Retina (tissue), 1 donor: Measurements from ENCODE around the gene PRKACG.
"Not testable (repeated sequence)": the region's sequence is repeated elsewhere in the genome, so short reads cannot be mapped to it uniquely, and the experiment has no call there.

ENCODE experiments used
- DNase-seq: peaks from one replicate; pipeline ENCODE4 v3.0.0-alpha.2; 2016

Gene PRKACG

GRCh38 chr9:69020301-69021145 is 6.6 kb upstream of the PRKACG start:
- no peak for DNase-seq

GRCh38 chr9:69019808-69020207 is 5.9 kb upstream of the PRKACG start:
- no peak for DNase-seq

- no peak for DNase-seq
Measured at GRCh38 chr9:69018737-69019136, 4.8 kb upstream of the PRKACG start.

- peak; percentile 45 for DNase-seq
Measured at GRCh38 chr9:69016191-69017096, 2.5 kb upstream of the PRKACG start.

- DNase-seq, result no peak
Measured at GRCh38 chr9:69013382-69013727, 558 bp downstream of the PRKACG start.

GRCh38 chr9:69012696-69013381 is 1.1 kb downstream of the PRKACG start:
- DNase-seq, result no peak

- DNase-seq, result no peak
Measured at GRCh38 chr9:69009708-69010107, 4.2 kb downstream of the PRKACG start.

GRCh38 chr9:69004836-69005235 is 9.1 kb downstream of the PRKACG start:
- no peak for DNase-seq

GRCh38 chr9:69003051-69003450 is 10.9 kb downstream of the PRKACG start:
- DNase-seq, result no peak

- DNase-seq, result no peak
Measured at GRCh38 chr9:69001921-69002320, 12.0 kb downstream of the PRKACG start.

- DNase-seq, result peak; percentile 72
Measured at GRCh38 chr9:68999393-69000105, 14.4 kb downstream of the PRKACG start.

GRCh38 chr9:68998812-68999211 is 15.1 kb downstream of the PRKACG start:
- DNase-seq, result peak; percentile 17

GRCh38 chr9:68998385-68998784 is 15.5 kb downstream of the PRKACG start:
- no peak for DNase-seq

GRCh38 chr9:68997666-68998065 is 16.2 kb downstream of the PRKACG start:
- peak; percentile 85 for DNase-seq

GRCh38 chr9:68996462-68996861 is 17.5 kb downstream of the PRKACG start:
- no peak for DNase-seq

GRCh38 chr9:68995776-68996175 is 18.1 kb downstream of the PRKACG start:
- no peak for DNase-seq

- no peak for DNase-seq
Measured at GRCh38 chr9:68991457-68991856, 22.5 kb downstream of the PRKACG start.

GRCh38 chr9:68986949-68987348 is 27.0 kb downstream of the PRKACG start:
- not testable (repeated sequence) for DNase-seq

- no peak for DNase-seq
Measured at GRCh38 chr9:68983522-68984424, 30.1 kb downstream of the PRKACG start.

GRCh38 chr9:68983008-68983411 is 30.9 kb downstream of the PRKACG start:
- DNase-seq, result no peak

- DNase-seq, result no peak
Measured at GRCh38 chr9:68981789-68982188, 32.1 kb downstream of the PRKACG start.
